GM19463 (cell line): ENCODE measurements around the gene AARSD1.
A peak's percentile ranks its signal among the peaks of the same experiment; 100 is the strongest.
"Not testable (repeated sequence)": the region's sequence is repeated elsewhere in the genome, so short reads cannot be mapped to it uniquely, and the experiment has no call there.

Source experiments
- ATAC-seq: cut with Tn5 transposase; IDR thresholded peaks from one replicate; pipeline ENCODE4 v1.9.1; 2021; ENCODE audit warnings: mild to moderate bottlenecking, moderate library complexity; ENCODE audit not compliant: unreplicated experiment

Gene AARSD1

DNA sequence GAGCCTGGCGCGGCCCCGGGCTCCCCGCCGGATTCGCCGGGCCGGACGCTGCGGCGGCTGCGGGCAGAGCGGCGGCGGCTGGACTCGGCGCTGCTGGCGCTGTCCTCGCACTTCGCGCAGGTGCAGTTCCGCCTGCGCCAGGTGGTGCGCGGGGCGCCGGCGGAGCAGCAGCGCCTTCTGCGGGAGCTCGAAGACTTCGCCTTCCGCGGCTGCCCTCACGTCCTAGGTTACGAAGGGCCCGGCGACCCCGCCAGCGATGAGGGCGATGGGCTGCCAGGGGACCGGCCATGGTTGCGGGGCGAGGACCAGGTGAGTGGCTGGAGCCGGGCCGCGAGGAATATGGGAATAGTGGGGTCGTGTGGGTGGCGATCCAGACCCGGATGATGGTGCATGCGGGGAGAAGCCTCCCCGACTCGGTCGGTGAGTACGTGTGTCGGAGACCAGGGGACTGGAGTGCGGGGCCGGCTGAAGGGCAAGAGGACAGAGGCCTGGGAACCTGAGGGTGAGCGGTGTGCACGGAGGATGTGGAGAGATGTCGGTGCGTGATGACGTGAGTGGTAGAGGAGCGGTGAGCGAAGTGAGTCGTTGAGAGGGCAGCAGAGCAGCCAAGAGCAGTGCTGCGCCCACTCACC, 16.6 kb upstream of the AARSD1 start:
- peak; percentile 27 for ATAC-seq

DNA sequence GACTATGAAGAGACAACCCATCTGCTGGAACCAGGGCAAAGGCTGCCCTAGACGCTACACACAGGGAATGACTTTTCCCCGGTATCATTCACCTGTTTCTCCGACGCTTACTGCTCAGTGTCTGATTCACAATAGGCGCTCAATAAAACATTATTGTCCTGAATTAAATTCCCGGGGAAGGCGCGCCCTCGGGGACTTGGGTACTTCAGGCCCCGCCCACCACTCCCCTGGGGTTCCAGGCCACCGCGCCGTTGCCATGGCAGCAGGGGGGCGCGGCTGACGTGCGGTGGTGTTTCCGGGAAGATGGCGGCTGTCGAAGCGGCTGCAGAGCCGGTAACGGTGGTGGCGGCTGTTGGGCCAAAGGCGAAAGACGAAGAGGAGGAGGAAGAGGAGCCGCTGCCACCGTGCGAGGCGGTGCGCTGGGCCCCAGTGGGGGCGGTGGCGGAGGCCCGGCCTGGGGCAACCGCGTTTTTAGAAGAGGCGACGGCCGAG, 16.1 kb upstream of the AARSD1 start, which contains the start of gene RUNDC1:
TSS of gene RUNDC1 (plus strand) at position 292 of the 492 bp plus-strand sequence. CDS start at position 304, 12 bp downstream.
- peak; percentile 70 for ATAC-seq

GRCh38 chr17:42979511-42980273, 15.4 kb upstream of the AARSD1 start, which contains the start of gene PTGES3L:
PTGES3L (minus strand) TSS chr17:42980080; CDS start chr17:42980053, 27 bp downstream.
- peak; percentile 38 for ATAC-seq

DNA sequence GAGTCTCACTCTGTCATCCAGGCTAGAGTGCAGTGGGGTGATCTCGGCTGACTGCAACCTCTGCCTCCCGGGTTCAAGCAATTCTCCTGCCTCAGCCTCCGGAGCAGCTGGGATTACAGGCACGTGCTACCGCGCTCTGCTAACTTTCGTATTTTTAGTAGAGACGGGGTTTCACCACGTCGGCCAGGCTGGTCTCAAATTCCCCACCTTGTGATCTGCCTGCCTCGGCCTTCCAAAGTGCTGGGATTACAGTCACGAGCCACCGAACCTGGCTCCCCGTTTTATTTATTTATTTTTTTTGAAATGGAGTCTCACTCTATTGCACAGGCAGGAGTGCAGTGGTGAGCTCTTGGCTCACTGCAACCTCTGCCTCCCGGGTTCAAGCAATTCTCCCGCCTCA, 11.4 kb upstream of the AARSD1 start:
- ATAC-seq, result not testable (repeated sequence)

GRCh38 chr17:42975265-42975664, 11.0 kb upstream of the AARSD1 start:
- ATAC-seq, result no peak

- ATAC-seq, result not testable (repeated sequence)
Observed at GRCh38 chr17:42973323-42973722, 9.1 kb upstream of the AARSD1 start.

DNA sequence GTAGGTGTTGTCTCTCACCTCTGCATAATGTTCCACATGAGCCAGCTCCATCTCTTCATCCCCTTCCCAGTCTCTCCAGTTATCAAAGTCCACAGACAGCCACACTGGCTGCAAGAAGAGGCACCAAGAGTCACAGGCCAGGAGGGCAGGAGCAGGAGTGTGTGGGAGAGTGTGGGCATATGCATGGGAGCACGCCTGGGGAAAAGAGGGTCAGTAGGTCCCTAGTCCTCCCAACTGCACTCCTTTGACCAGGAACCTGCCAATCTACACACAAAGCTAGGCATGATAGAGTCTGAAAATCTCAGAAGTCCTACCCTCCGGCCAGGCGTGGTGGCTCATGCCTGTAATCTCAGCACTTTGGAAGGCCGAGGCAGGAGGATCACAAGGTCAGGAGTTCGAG, 7.3 kb upstream of the AARSD1 start:
- no peak for ATAC-seq

GRCh38 chr17:42969001-42969581, 4.8 kb upstream of the AARSD1 start:
- no peak for ATAC-seq

DNA sequence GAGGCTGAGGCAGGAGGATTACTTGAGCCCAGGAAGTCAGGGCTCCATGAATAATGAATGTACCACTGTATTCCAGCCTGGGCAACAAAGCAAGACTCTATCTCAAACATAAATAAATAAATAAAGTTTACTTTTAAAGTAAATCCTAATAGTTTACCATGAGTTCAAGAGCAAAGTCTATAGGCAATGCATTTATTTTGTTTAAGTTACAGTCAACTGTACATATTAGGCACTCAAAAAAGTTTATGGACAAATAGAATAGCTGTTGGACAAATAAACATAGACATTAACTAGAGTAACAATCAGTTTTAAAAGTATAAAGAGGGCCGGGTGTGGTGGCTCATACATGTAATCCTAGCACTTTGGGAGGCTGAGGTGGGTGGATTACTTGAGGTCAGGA, 3.7 kb upstream of the AARSD1 start:
- ATAC-seq, result no peak

GRCh38 chr17:42953669-42954068, 10.6 kb downstream of the AARSD1 start:
- ATAC-seq, result no peak

DNA sequence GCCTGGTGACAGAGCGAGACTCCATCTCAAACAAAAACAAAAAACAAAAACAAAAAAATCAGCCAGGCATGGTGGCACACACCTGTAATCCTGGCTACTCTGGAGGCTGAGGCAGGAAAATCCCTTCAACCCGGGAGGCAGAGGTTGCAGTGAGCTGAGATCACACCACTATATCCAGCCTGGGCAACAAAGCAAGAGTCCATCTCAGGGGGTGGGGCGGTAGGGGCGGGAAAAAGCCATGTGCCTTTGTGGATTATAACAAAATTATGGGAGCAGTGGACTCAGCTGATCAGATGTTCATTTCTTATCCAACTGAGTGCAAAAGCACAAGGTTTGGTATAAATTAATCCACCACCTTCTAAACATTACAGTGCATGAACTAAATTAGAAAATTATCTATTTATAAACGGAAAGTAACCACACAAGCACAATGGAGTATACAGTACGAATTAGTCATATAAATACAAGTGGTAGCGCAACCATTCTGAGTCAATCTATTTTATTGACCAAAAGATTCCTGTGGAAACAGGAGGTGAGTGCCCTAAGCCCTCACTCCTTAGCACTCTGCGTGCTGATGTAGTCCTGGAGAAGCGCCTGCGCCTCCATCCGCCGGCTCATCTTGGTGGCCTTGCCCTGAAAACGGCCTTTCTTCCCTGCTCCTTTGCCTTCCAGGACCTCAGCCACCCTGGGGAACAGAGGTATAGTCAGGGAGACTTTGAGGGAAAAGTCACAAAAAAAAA, 14.0 kb downstream of the AARSD1 start:
- ATAC-seq, result no peak

DNA sequence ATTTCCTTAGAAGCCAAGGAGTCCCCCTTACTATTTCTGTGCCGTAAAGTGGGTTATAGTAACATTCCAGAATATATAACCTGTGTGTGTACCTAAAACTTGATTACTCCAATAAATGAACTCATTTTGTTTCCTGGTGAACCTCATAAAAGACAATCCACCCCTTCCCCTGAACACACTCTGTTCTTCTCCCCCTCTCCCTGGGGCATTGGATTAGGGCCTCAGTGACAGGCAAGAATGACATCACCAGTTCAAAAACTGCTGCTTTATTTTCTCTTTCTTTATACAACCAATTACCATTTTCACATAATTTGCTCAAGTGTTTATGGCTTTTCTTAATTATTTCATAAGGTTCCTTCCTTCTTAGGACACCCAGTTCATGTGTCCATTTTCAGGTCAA, 17.4 kb downstream of the AARSD1 start:
- ATAC-seq, result no peak

GRCh38 chr17:42944211-42944610, 20.0 kb downstream of the AARSD1 start:
- no peak for ATAC-seq

GRCh38 chr17:42937712-42938596, 26.3 kb downstream of the AARSD1 start:
- ATAC-seq, result no peak

DNA sequence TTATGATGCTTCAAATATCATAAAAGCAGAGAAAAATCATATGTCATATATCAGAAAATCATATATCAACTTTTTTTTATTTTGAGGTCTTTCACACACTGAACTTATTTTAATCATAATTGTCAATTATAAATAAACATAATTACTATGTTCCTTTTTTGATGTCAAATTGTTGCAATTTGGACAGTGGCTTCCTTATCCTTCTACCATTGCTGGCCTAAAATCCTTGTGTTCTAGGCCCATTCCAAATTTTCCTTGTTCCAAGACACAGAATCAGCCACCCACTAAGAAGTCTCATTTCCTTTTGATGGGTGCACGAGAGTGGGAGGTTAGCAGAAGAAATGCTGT, 34.8 kb downstream of the AARSD1 start:
- ATAC-seq, result no peak

DNA sequence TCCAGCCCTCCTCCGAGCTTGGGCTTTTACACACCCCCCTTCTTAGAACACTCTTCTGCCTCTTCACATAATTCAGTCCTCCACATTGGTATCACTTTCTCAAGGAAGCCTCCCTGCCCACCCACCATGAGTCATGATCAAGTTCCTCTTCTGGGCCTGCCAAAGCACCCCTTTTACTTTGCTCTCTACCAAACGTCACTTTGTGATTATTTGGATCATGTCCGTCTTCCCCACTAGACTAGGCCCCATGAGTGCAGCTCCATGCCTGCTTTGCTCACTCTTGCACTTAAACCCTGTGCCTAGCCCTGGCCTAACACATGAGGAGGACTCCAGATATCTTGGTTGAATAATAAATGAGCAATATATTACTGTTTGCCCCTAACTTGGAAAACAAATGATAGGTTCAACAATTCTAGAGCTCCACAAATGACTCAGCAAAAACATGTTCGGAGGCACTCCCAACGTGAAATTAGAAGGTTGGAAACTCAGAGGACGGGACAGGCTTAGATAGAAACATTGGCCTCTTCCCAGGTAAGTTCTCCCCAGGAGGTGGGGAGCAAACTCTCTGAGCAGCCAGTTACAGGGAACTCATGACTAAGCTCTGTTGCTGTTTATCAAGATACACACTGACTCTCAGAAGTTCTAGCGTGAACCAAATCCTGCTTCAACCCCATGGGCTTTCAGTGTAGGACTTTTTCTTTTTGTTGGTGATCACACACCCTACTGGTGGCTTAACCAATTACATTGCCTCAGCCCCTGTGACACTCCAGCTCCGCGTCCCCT, 35.3 kb downstream of the AARSD1 start:
- ATAC-seq, result no peak

GRCh38 chr17:42924891-42925290, 39.4 kb downstream of the AARSD1 start:
- no peak for ATAC-seq

DNA sequence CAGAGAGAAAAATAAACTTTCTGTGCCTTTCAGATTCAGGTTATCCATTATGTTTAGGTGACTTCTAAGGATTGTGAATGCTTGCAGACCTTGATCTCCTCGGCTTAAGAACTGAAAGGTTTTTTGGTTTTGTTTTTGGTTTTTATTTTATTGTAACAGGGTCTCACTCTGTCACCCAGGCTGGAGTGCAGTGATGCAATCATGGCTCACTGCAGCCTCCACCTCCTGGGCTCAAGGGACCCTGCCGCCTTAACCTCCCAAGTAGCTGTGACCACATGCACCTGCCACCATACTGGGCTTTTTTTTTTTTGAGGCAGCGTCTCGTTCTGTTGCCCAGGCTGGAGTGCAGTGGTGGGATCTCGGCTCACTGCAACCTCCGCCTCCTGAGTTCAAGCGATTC, 40.8 kb downstream of the AARSD1 start:
- ATAC-seq, result not testable (repeated sequence)

GRCh38 chr17:42922294-42922693, 42.0 kb downstream of the AARSD1 start:
- no peak for ATAC-seq
